Cerebellar cortex (tissue), 1 donor: ENCODE data around the gene PLPP3.
A peak's percentile ranks its signal among the peaks of the same experiment; 100 is the strongest.

Source experiments
- DNase-seq: peaks from one replicate; pipeline ENCODE4 v3.0.0-alpha.2; 2015; ENCODE audit warnings: low spot score

PLPP3 gene

DNA sequence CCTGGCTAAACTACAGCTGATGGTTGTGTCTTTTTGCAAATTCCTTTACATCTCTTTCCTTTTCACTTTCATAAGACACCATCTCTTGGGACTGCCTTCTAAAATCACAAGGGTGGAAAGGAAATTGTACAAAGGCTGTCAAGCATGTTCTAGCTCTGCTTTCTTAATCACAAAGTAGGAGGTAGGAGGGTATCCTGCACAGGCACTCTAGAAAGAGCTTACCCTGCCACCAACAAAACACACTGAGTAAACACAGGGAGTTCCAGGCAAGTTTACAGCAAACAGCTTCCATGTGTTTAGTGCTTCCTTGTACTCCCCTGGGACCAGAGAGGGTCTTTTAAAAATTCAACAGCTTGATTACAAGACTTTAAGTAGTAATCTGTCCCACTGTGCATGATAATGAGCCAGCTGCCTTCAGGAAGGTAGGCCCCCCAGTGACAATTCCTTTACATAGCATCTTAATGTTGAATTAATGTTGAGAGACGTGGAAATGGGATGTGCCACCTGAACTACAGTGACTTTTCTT is 2.4 kb downstream of the PLPP3 start:
- no peak for DNase-seq

DNA sequence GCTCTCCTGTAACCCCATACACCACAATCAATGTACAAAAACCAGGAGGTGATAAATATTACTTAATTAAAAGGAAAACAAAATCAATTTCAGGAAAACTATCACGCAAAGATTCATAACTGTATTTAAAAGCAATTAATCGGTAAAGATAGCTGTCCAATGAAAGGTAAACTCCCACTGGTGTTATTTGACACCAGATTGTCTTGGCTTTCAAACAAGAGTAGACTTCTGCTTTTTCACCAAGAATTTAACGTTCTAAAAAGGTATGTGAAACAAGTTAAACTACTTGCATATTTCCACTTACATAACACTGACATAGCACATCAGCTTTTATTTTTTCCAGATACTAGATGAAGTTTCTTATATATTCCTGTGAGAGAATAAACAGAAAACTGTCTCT is 3.5 kb downstream of the PLPP3 start:
- no peak for DNase-seq

DNA sequence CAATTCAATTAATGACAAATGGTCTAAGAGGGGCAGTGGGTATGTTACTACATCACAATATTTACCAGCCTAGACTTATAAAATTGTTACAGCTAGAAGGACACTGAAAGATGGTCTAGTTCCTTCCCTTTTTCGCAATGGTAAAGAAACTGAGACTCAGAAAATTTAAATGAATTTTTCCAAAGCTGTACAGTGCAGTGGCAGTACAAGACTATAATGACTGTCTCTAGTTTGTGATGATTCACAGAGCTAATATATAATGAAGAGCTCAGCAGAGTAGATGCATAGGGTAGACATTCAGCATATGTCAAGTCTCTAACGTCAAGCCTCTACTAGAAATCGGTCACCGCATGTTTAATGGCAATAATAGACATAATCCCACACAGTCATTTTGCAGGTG is 4.6 kb downstream of the PLPP3 start:
- DNase-seq = no peak

- DNase-seq = no peak
These were observed 6.1 kb downstream of the PLPP3 start for GRCh38 chr1:56573311-56573710.

- no peak for DNase-seq
These were observed 6.9 kb downstream of the PLPP3 start for GRCh38 chr1:56572334-56573050.

GRCh38 chr1:56571448-56571847 is 7.9 kb downstream of the PLPP3 start:
- no peak for DNase-seq

DNA sequence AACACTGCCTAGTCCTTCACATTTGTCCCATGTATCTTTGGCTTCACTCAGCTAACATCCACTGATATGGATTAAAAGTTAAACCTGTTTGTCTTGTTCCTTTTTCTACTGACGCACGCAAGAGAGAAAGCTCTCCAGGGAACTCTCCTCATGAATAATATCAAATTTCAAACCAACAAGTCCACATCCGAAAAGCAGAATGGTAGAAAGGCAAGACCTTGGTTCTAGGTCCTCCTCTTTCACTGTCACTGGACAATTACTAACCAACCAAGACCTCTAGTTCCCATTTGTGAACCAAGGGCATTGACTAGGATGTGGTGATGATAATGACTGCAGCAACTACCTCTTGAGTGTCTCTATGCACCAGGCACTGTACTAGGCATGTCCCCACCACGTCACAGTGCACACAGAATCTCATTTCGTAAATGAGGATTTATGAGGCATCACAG is 8.4 kb downstream of the PLPP3 start:
- no peak for DNase-seq

GRCh38 chr1:56569661-56570060 is 9.7 kb downstream of the PLPP3 start:
- no peak for DNase-seq

- no peak for DNase-seq
These were observed 12.4 kb downstream of the PLPP3 start for GRCh38 chr1:56566994-56567393.

DNA sequence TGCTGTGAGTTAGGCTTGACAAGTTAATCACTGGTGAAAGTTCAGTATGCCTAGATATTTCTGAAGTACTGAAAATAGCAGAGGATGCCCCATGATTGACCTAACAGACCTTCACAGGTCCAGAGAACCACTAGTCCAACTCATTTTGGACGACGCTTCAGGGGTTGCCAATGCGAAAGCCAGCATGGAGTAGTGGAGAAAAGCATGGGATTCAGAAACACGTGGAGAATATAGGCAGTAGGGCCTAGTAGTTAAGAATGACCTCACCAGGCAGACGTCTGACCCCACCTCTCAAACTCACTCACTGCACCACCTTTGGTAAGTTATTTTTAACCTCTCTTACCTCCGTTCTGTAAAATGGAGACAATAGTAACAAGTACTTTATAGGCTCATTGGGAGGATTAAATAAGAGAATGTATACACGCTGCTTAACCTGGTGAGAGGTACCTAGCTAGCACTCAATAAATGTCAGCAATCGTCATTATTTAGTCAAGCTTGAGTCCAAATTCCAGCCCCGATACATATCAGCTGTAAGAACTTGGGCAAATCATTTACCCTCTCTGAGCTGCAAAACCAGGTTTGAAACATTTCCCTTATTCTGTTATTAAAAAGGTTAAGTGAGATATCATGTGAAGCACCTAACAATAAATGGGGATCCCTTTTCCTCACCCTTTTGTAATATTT is 13.2 kb downstream of the PLPP3 start:
- DNase-seq = no peak

DNA sequence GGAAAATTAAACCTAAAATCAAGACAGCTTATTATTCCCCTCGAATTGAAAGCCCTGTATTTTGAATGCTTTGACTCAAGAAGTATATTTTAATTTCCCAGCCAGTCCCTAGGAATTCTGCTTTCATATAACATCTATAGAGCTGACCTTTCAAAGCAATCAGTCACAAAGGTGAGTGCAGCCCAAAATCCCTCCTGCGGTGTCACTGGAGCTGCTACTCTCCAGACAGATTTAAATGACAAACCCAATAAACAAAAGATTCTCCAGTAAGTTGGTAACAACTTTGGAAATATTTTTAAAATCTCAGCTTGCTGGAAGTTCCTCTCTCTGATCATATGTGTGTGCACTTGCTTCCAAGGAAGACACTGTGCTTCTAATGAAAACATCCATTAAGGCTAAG is 14.7 kb downstream of the PLPP3 start:
- DNase-seq = no peak

GRCh38 chr1:56563568-56563967 is 15.8 kb downstream of the PLPP3 start:
- no peak for DNase-seq

DNA sequence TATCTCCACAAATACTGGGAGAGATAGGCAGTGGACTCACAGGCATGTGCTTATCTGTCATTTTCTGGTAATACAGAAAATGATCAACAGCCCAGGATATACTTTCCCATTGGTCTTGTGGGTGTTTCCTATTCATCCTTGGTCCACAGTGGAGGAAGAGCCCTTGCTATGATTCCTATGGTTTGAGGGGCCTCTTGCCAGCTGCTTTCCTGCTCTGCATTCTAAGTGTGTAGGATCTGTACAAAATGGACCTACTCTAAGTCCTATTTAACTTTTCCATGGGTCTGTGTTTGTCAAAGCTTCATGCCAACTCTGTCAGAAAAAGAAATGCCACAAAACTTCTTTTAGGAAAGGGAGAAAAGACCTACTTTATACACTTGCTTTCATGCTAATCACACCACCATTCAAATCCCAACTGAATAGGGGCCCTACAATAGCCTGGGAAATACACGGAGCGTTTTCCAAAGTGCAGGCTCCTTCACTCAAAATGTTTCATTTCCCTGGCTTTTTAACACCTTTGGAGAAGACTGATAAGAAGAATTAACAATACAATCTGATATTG is 16.4 kb downstream of the PLPP3 start:
- DNase-seq = no peak

- DNase-seq = no peak
These were observed 17.9 kb downstream of the PLPP3 start for GRCh38 chr1:56561227-56562019.

DNA sequence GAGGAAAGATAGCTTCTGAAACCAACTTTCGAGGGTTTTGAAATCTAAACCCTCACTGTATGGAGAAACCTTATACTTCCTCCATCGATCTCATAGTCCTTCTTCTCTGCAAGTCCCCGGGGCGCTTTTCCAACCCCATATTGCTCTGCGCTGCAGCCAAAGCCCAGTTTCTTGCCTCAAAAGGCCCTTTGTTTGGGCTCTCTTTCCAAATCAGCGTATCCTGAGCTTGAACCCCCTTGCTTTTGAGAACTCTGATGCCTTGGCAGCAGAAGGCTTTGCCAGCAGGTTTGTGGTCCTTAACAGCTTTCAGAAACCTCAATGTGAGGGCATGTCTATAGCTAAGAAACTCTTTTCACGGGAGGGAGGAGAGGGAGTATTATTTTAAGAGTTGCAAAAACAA is 21.6 kb downstream of the PLPP3 start:
- no peak for DNase-seq

GRCh38 chr1:56555448-56555847 is 23.9 kb downstream of the PLPP3 start:
- no peak for DNase-seq

GRCh38 chr1:56553046-56553445 is 26.3 kb downstream of the PLPP3 start:
- no peak for DNase-seq

- no peak for DNase-seq
These were observed 27.0 kb downstream of the PLPP3 start for GRCh38 chr1:56552349-56552748.

- DNase-seq = peak; percentile 20
These were observed 27.7 kb downstream of the PLPP3 start for GRCh38 chr1:56551691-56552090.

DNA sequence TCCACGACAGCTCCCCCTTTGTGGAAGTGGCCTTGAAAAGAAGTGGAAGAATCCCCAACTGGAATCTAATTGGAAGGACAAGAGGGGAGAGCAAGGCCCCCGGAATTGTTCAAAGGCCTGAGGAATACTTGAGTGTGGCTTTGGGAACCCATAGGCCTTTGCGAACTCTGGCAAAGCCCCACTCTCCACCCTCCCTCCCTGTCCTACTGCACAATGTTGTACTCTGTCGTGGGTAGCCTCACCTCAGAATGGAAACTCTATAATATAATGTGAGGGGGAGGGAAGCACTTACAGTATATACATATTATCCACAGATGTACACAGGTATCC is 28.5 kb downstream of the PLPP3 start:
- no peak for DNase-seq

DNA sequence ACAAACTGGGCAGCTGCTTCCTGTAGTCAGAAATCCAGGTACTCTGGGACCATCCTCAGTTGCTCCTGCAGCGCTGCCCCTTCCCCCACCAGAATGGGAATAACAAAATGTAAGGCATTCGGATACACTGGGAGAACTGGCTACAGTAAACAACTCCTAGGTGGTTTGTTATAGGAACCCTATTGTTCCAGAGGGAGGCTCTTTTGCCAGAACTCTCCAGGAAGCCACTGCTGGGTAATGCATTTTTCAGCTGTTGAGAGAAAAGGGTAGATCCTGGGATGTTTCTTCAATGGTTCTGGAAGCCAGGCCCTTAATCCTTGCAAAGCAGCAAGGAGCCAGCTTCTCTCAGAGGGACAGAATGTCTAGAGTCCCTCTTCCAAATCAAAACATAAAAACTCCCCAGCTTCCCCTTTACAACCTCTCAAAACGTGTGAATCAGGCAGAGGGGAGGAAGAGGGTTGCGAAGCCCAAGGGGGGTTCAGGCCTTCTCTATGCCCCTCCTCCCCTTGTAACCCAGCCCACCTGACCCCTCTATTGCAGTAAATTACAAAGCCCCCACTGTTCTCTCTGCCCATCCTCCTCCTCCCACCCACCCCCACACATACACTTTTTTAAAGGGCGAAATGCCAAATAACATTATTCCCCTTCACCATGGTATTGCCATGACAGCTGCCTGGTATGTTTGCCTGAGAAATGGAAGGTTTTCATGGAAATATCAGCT is 29.1 kb downstream of the PLPP3 start:
- DNase-seq = no peak

DNA sequence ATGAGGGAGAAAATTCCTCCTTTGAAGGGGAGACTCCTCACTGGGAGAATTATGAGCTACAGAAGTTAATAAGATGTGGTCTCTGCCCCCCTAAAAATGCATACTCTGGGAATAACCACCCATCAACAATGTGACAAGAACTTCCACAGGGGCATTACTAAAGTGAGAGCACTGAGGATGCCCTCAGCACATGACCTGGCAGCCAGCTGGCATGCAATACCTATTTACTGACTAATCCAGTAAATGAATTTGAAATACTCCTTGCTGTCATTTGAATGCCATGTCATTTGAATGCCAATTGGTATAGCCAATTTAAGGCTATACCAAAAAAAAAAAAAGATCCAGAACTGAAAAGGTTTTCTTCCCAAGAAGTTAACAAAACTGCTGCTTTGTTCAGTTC is 30.8 kb downstream of the PLPP3 start:
- no peak for DNase-seq
